Bronchial epithelial cell (primary cell): ENCODE measurements around the gene ULBP3. TPM values are rescaled to one million over a fixed set of nuclear protein-coding genes. Genes with fewer than 3 reads are reported as not detected.
"Not testable (repeated sequence)": the region's sequence is repeated elsewhere in the genome, so short reads cannot be mapped to it uniquely, and the experiment has no call there.

Source experiments
- DNase-seq: peaks from one replicate; pipeline ENCODE4 v3.0.0-alpha.2; 2010; ENCODE audit warnings: low read depth
- FAIRE-seq: peaks from 2 replicates; lab custom pipeline; 2011; peaks lifted over from hg19 to GRCh38; lab: Jason Lieb, UNC
- H3K27me3 ChIP-seq: 2 replicates; pipeline ENCODE4 v1.5.1; 2011; ENCODE audit warnings: low read length; ENCODE audit not compliant: control insufficient read depth, insufficient read depth
- H3K36me3 ChIP-seq: 2 replicates; pipeline ENCODE4 v1.5.1; 2011; ENCODE audit warnings: low read length; ENCODE audit not compliant: control insufficient read depth, insufficient read depth
- H3K4me3 ChIP-seq: 2 replicates; pipeline ENCODE4 v1.5.1; 2011; ENCODE audit warnings: mild to moderate bottlenecking, low read depth, low read length, control low read depth
- total RNA-seq: library from RNA; depleted of rRNA; stranded (reverse); fragments of >200 nt; gene quantifications from 2 replicates; pipeline ENCODE4 v1.2.1, GENCODE V29; 2014

The ULBP3 gene
- total RNA-seq, 1 donor from 2014 or later = 11.1 TPM

DNA sequence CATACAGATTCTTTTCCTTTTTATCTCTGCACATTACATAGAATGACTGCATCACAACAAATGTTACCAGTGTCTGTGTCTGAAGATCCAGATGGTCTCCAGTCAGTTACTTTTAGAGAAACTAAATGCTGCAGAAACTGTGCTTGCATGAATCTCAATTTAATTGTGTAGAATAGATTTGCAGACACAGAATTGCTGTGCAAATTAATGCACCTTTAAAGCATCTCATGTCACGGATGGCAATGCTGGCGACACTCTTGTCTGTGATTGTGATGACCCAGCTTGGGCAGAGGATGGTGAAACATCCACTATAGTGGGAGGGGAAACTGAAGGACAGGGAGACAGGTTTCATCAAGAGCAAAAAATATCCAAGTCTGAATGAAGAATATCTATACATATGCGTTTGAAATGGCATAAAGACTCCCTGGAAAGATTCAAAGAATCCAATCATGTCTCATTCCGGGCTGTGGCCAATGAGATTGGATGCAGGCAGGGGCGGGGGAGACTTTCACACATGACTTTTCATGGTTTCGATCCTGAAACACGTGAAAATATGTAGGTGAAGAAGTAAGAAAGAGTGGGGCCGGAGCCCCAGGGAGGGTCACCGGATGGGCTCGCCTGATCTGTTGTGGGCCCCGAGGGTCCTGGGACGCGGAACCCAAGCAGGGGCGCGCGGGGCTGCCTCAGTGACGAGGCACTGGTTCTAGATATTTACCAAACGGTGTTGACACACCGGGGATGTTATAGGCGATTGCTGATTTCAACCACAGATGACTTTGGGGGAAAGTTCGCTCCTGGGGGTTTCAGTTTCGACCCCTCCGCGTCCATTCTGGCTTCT lies 54.9 kb downstream of the ULBP3 start:
- not testable (repeated sequence) for H3K27me3 ChIP-seq, H3K4me3 ChIP-seq, FAIRE-seq, DNase-seq, H3K36me3 ChIP-seq

GRCh38 chr6:150012846-150013784 lies 55.8 kb downstream of the ULBP3 start:
- not testable (repeated sequence) for H3K27me3 ChIP-seq, H3K36me3 ChIP-seq, H3K4me3 ChIP-seq, DNase-seq
- peak; percentile 13 for FAIRE-seq

Other genes starting within 250 kb of the ULBP3 start
- gene LRP11, start 204.8 kb downstream of the ULBP3 start, total RNA-seq = 108 and 129 TPM in 2 replicates
- 19.0 and 35.1 TPM in 2 replicates for gene RAET1E, start 171.0 kb downstream of the ULBP3 start, total RNA-seq
- 26.6 and 45.0 TPM in 2 replicates for gene RAET1G, start 146.0 kb downstream of the ULBP3 start, total RNA-seq
- 2.4 and 12.2 TPM in 2 replicates for gene ULBP2, start 127.1 kb downstream of the ULBP3 start, total RNA-seq
- 1.1 and 4.1 TPM in 2 replicates for gene ULBP1, start 105.2 kb downstream of the ULBP3 start, total RNA-seq
- 0.79 and 20.4 TPM in 2 replicates for gene RAET1L, start 43.6 kb downstream of the ULBP3 start, total RNA-seq
- gene PPP1R14C, start 73.9 kb upstream of the ULBP3 start, total RNA-seq = 72.1 and 80.0 TPM in 2 replicates